Naive thymus-derived CD4-positive, alpha-beta T cell (primary cell): ENCODE data around the gene FOXJ3. TPM values are rescaled to one million over a fixed set of nuclear protein-coding genes. Genes with fewer than 3 reads are reported as not detected.

Experiments used
- ATAC-seq: fragments of 150-1000 bp; cut with Tn5 transposase; 2 replicates; pipeline ENCODE4 v1.10.0; 2021; ENCODE audit warnings: mild to moderate bottlenecking, moderate library complexity
- CTCF ChIA-PET: fragments of 350-600 bp; sonication (Branson Sonifier 250); formaldehyde crosslinking; loops from one replicate; lab custom pipeline; 2021; ENCODE audit warnings: antibody characterized with exemption; lab: Charles Lee
- POLR2A ChIA-PET: fragments of 350-600 bp; sonication (Branson Sonifier 250); formaldehyde crosslinking; loops from one replicate; lab custom pipeline; 2021; ENCODE audit warnings: antibody characterized with exemption, inconsistent platforms; lab: Charles Lee
- DNase-seq, 9 donors: peaks; one replicate each; pipeline versions ENCODE4 v3.0.0 to v3.0.0-alpha.2; 2020 to 2022; ENCODE audit warnings: mixed read lengths in 1 of 9
- H3K27ac ChIP-seq: one replicate; pipeline ENCODE4 v1.7.0; 2013; ENCODE audit warnings: mild to moderate bottlenecking, low read depth, low read length, moderate library complexity
- H3K27me3 ChIP-seq, 2 donors: one replicate each; pipeline ENCODE4 v1.7.0; 2013; ENCODE audit warnings: low read length in 2 of 2, mild to moderate bottlenecking in 2 of 2, moderate library complexity in 2 of 2; ENCODE audit not compliant: control insufficient read depth in 2 of 2, insufficient read depth in 2 of 2
- H3K36me3 ChIP-seq, 3 experiments: 1 replicate in 2 of 3; 2 replicates in 1 of 3; pipeline ENCODE4 v1.7.0; 2013; ENCODE audit warnings: low read length in 3 of 3, mild to moderate bottlenecking in 3 of 3, moderate library complexity in 1 of 3; ENCODE audit not compliant: insufficient read depth in 3 of 3, control insufficient read depth in 2 of 3
- H3K4me1 ChIP-seq, 2 donors: one replicate each; pipeline ENCODE4 v1.7.0; 2013; ENCODE audit warnings: low read length in 2 of 2, mild to moderate bottlenecking in 2 of 2, moderate library complexity in 1 of 2; ENCODE audit not compliant: control insufficient read depth in 2 of 2, insufficient read depth in 2 of 2
- H3K4me3 ChIP-seq: 2 replicates; pipeline ENCODE4 v1.7.0; 2013; ENCODE audit warnings: mild to moderate bottlenecking, low read length
- H3K9me3 ChIP-seq, 3 experiments: 1 replicate in 2 of 3; 2 replicates in 1 of 3; pipeline ENCODE4 v1.7.0; 2013; ENCODE audit warnings: low read length in 3 of 3; ENCODE audit not compliant: control insufficient read depth in 2 of 3
- H3K27ac Mint-ChIP-seq, 9 donors: one replicate each; pipeline ENCODE4 v1.8.0; 2020 to 2022; ENCODE audit warnings: mixed read lengths in 9 of 9, mild to moderate bottlenecking in 8 of 9, moderate library complexity in 5 of 9, inconsistent platforms in 2 of 9
- H3K27me3 Mint-ChIP-seq, 5 donors: one replicate each; pipeline ENCODE4 v1.8.0; 2021 to 2022; ENCODE audit warnings: mixed read lengths in 5 of 5, mild to moderate bottlenecking in 1 of 5
- H3K36me3 Mint-ChIP-seq, 5 donors: one replicate each; pipeline ENCODE4 v1.8.0; 2020 to 2022; ENCODE audit warnings: mixed read lengths in 5 of 5, mild to moderate bottlenecking in 3 of 5, inconsistent platforms in 1 of 5
- H3K4me1 Mint-ChIP-seq, 7 donors: one replicate each; pipeline ENCODE4 v1.8.0; 2020 to 2022; ENCODE audit warnings: mixed read lengths in 7 of 7, mild to moderate bottlenecking in 3 of 7, inconsistent platforms in 1 of 7
- H3K4me3 Mint-ChIP-seq, 10 donors: one replicate each; pipeline ENCODE4 v1.8.0; 2020 to 2022; ENCODE audit warnings: mild to moderate bottlenecking in 10 of 10, mixed read lengths in 10 of 10, moderate library complexity in 6 of 10, inconsistent platforms in 2 of 10
- H3K9me3 Mint-ChIP-seq, 11 donors: one replicate each; pipeline ENCODE4 v1.8.0; 2020 to 2022; ENCODE audit warnings: mixed read lengths in 11 of 11, mild to moderate bottlenecking in 4 of 11, inconsistent platforms in 1 of 11, moderate library complexity in 1 of 11
- intact Hi-C, 2 donors: fragments of 100-400 bp; cut with micrococcal nuclease; formaldehyde crosslinking; loops; one replicate each; pipeline ENCODE4 v1.15.1; 2023
- polyA plus RNA-seq, 2 donors: library from polyadenylated mRNA; unstranded; fragments of 300-500 nt; fragmentation: Illumina TruSeq; gene quantifications; one replicate each; pipeline ENCODE4 v1.2.3, GENCODE V29; 2021
- total RNA-seq, 6 experiments: library from RNA in 5 of 6; stranded (reverse) in 5 of 6; gene quantifications; 1 replicate in 5 of 6; 2 replicates in 1 of 6; pipeline ENCODE4 v1.2.3 and lab custom pipeline; 2021 to 2026

FOXJ3 gene
- total and polyA plus RNA-seq, 7 experiments from 2014 or later = 38.9 to 93.3 (median 70.0) TPM

- Histone ChIP-seq H3K36me3 (no peaks in the 10 kb centered on the region), H3K4me3 (no peak overlapping the region), H3K27me3 (no peaks in the 10 kb centered on the region), H3K9me3 (no peaks in the 10 kb centered on the region), H3K4me1 (no peaks in the 10 kb centered on the region), H3K27ac (no peak overlapping the region)
- Mint-ChIP-seq H3K27ac (no peak overlapping the region), H3K27me3 (peaks cover 0 to 20% (median 8%) of the 10 kb centered on the region in 5 donors), H3K4me3 (no peak overlapping the region), H3K4me1 (no peaks in the 10 kb centered on the region), H3K9me3 (no peaks in the 10 kb centered on the region), H3K36me3 (no peaks in the 10 kb centered on the region)
- ChIA-PET POLR2A (no interaction called here), CTCF (no interaction called here)
- ATAC-seq = no peak
- intact Hi-C loops = no loop called here
- no peak for DNase-seq
Observed at GRCh38 chr1:42130061-42130660, 204.9 kb downstream of the FOXJ3 start.

DNA sequence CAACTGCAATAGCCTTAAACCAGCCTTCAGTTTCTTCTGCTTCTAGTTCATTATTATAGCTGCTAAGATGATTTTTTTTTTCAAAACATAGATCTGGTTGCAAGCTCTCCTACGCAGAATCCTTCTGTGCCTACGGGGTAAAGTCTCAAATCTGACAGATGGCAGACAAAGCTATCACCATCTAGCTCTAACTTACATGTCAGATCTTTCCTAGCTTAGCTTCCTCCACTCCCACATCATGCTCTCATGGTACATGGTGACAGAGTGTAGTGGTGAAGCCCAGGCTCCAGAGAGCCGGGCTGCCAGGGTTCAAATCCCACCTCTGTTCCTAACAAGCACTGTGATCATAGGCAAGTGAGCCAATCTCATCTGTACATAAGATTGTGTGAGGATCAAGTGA, 206.1 kb downstream of the FOXJ3 start:
- no peaks in the 10 kb centered on the region for H3K9me3 ChIP-seq
- Mint-ChIP-seq H3K4me3 (no peak overlapping the region), H3K36me3 (no peaks in the 10 kb centered on the region), H3K27me3 (peaks cover 0 to 22% (median 10%) of the 10 kb centered on the region in 5 donors), H3K27ac (no peak overlapping the region), H3K4me1 (no peaks in the 10 kb centered on the region), H3K9me3 (peaks cover 0 to 1% (median 0%) of the 10 kb centered on the region in 11 donors)
- H3K4me3 ChIP-seq = no peak overlapping the region
- intact Hi-C loops = no loop called here
- POLR2A ChIA-PET = no interaction called here
- H3K27ac ChIP-seq = no peak overlapping the region
- no peak for DNase-seq
- ATAC-seq = no peak
- H3K4me1 ChIP-seq = no peaks in the 10 kb centered on the region
- CTCF ChIA-PET = no interaction called here
- H3K36me3 ChIP-seq = no peaks in the 10 kb centered on the region
- H3K27me3 ChIP-seq = no peaks in the 10 kb centered on the region

GRCh38 chr1:42128499-42128898, 206.5 kb downstream of the FOXJ3 start:
- ATAC-seq = no peak

DNA sequence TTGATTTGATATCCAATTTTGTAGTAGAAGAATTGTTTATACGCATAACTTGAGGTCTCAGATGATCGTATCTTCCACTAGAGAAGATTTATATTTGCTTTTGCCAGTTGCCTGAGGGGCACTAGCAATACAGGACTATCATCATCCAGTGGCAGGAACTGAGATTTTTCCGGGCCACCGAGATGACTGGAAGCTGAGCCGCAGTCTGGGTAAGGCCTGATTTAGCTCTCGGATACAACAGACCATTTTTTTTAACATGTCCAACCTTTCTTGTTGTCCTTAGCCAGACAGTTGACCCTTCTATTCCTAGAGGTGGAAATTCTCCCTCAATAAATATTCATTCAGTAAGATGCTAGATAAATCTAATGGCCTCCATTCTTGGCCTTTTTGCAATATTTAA, 207.3 kb downstream of the FOXJ3 start:
- ATAC-seq (no peak), DNase-seq (no peak)
- intact Hi-C loops = no loop called here
- H3K9me3 Mint-ChIP-seq = peaks cover 0 to 5% (median 0%) of the 10 kb centered on the region in 11 donors
- H3K4me1 ChIP-seq = no peaks in the 10 kb centered on the region
- H3K9me3 ChIP-seq = no peaks in the 10 kb centered on the region
- ChIA-PET POLR2A (no interaction called here), CTCF (no interaction called here)
- H3K4me3 Mint-ChIP-seq = no peak overlapping the region
- H3K36me3 Mint-ChIP-seq = no peaks in the 10 kb centered on the region
- no peaks in the 10 kb centered on the region for H3K36me3 ChIP-seq
- H3K27me3 Mint-ChIP-seq = peaks cover 0 to 25% (median 10%) of the 10 kb centered on the region in 5 donors
- H3K27ac ChIP-seq = no peak overlapping the region
- H3K27ac Mint-ChIP-seq = no peak overlapping the region
- no peak overlapping the region for H3K4me3 ChIP-seq
- no peaks in the 10 kb centered on the region for H3K4me1 Mint-ChIP-seq
- H3K27me3 ChIP-seq = no peaks in the 10 kb centered on the region

More at GRCh38 chr1:42128499-42128898, 206.5 kb downstream of the FOXJ3 start:
- DNase-seq = no peak
- no peak overlapping the region for H3K27ac Mint-ChIP-seq
- Histone ChIP-seq H3K36me3 (no peaks in the 10 kb centered on the region), H3K9me3 (no peaks in the 10 kb centered on the region), H3K4me3 (no peak overlapping the region), H3K27me3 (no peaks in the 10 kb centered on the region), H3K4me1 (no peaks in the 10 kb centered on the region), H3K27ac (no peak overlapping the region)
- H3K36me3 Mint-ChIP-seq = no peaks in the 10 kb centered on the region
- CTCF ChIA-PET = no interaction called here
- H3K9me3 Mint-ChIP-seq = peaks cover 0 to 2% (median 0%) of the 10 kb centered on the region in 11 donors
- H3K4me3 Mint-ChIP-seq = no peak overlapping the region
- H3K4me1 Mint-ChIP-seq = no peaks in the 10 kb centered on the region
- POLR2A ChIA-PET = no interaction called here
- peaks cover 0 to 24% (median 10%) of the 10 kb centered on the region in 5 donors for H3K27me3 Mint-ChIP-seq
- intact Hi-C loops = no loop called here

Other genes with a start within 250 kb of the FOXJ3 start
- gene GUCA2B, start 181.8 kb downstream of the FOXJ3 start, total RNA-seq = not detected
- not detected for gene GUCA2B, start 181.8 kb downstream of the FOXJ3 start, polyA plus RNA-seq
- under 1 TPM in 1 of 5 experiments, not detected in 4; 0.76 TPM for gene GUCA2A, start 170.5 kb downstream of the FOXJ3 start, total RNA-seq
- not detected for gene GUCA2A, start 170.5 kb downstream of the FOXJ3 start, polyA plus RNA-seq
- gene RIMKLA, start 45.6 kb upstream of the FOXJ3 start, total RNA-seq = 1 to 10 TPM in 1 of 5 experiments, under 1 TPM in 3, not detected in 1; 0.03 to 3.1 (median 0.17) TPM
- gene RIMKLA, start 45.6 kb upstream of the FOXJ3 start, polyA plus RNA-seq = not detected
- gene ZMYND12, start 120.8 kb upstream of the FOXJ3 start, total RNA-seq = 1 to 10 TPM in 4 of 5 experiments, under 1 TPM in 1; 0.44 to 1.2 (median 1.1) TPM
- gene ZMYND12, start 120.8 kb upstream of the FOXJ3 start, polyA plus RNA-seq = 1 to 10 TPM in 1 of 2 donors, under 1 TPM in 1; 0.14 to 1.6 TPM
- gene PPCS, start 121.3 kb upstream of the FOXJ3 start, total RNA-seq = 10 to 100 TPM; 45.4 to 78.4 (median 50.0) TPM
- gene PPCS, start 121.3 kb upstream of the FOXJ3 start, polyA plus RNA-seq = 100 to 1,000 TPM; 115 to 146 TPM
- gene CCDC30, start 128.1 kb upstream of the FOXJ3 start, total RNA-seq = 1 to 10 TPM; 2.3 to 5.3 (median 4.2) TPM
- gene CCDC30, start 128.1 kb upstream of the FOXJ3 start, polyA plus RNA-seq = 1 to 10 TPM in 1 of 2 donors, under 1 TPM in 1; 0.26 to 1.8 TPM